HCT116 (cell line): ENCODE results near the gene THOC1. TPM values are rescaled to one million over a fixed set of nuclear protein-coding genes. Genes with fewer than 3 reads are reported as not detected.

Experiments
- ATAC-seq: fragments of 200-7000 bp; cut with Tn5 transposase; 2 replicates; pipeline ENCODE4 v1.9.1; 2020; ENCODE audit warnings: mild to moderate bottlenecking, moderate library complexity
- BruUV-seq: library from RNA; stranded (reverse); fragments of 400-500 nt; replicated peaks from 2 replicates; lab custom pipeline; 2021; lab: Mats Ljungman, UMichigan
- CTCF ChIA-PET: fragments of 300-600 bp; sonication (Branson Sonifier 250); formaldehyde crosslinking; loops from one replicate; lab custom pipeline; 2021; ENCODE audit warnings: antibody characterized with exemption; lab: Charles Lee
- POLR2A ChIA-PET: fragments of 300-600, 350-600 bp; sonication (Branson Sonifier 250); formaldehyde crosslinking; loops from one replicate; lab custom pipeline; 2021; ENCODE audit warnings: antibody characterized with exemption; lab: Charles Lee
- RAD21 ChIA-PET, 2 experiments: fragments of 300-600 bp; sonication (Branson Sonifier 250); formaldehyde crosslinking; loops; one replicate each; lab custom pipeline; 2023; ENCODE audit warnings: low total read pairs in 2 of 2; ENCODE audit not compliant: uncharacterized antibody in 2 of 2, unreplicated experiment in 2 of 2, low non-redundant PET in 1 of 2; lab: Charles Lee
- DNase-seq: peaks from one replicate; pipeline ENCODE4 v3.0.0-alpha.2; 2010; ENCODE audit warnings: low read depth, low spot score
- H2AFZ ChIP-seq: fragments of 200-600 bp; shearing (Covaris generic), sonication (generic); 2 replicates; pipeline ENCODE4 v1.6.1; 2017; ENCODE audit warnings: low read depth, mixed run types, mixed read lengths, antibody characterized with exemption, low read length; ENCODE audit not compliant: poor library complexity, severe bottlenecking
- H3K27ac ChIP-seq: 2 replicates; pipeline ENCODE4 v1.5.1; 2012; ENCODE audit warnings: low read depth, low read length
- H3K27me3 ChIP-seq: fragments of 200-600 bp; sonication (generic); 2 replicates; pipeline ENCODE4 v1.6.1; 2016; ENCODE audit warnings: mixed run types, low read length, mixed read lengths; ENCODE audit not compliant: insufficient read depth
- H3K36me3 ChIP-seq, 2 experiments: fragments of 200-500 bp in 1 of 2; fragments of 200-600 bp in 1 of 2; sonication (Bioruptor generic) in 1 of 2; sonication (generic) in 1 of 2; 2 replicates each; pipeline versions ENCODE4 v1.5.1 to v1.6.1; 2014 to 2016; ENCODE audit warnings: low read length in 2 of 2, inconsistent platforms in 1 of 2, mixed read lengths in 1 of 2, mixed run types in 1 of 2; ENCODE audit not compliant: insufficient read depth in 2 of 2, control insufficient read depth in 1 of 2
- H3K4me1 ChIP-seq, 2 experiments: fragments of 200-600 bp in 1 of 2; sonication (generic) in 1 of 2; 2 replicates each; pipeline versions ENCODE4 v1.5.1 to v1.6.1; 2012 to 2017; ENCODE audit warnings: low read length in 2 of 2, inconsistent platforms in 1 of 2, mild to moderate bottlenecking in 1 of 2, mixed read lengths in 1 of 2, mixed run types in 1 of 2, moderate library complexity in 1 of 2; ENCODE audit not compliant: insufficient read depth in 2 of 2, control insufficient read depth in 1 of 2
- H3K4me2 ChIP-seq: fragments of 200-600 bp; sonication (generic); 2 replicates; pipeline ENCODE4 v1.6.1; 2017; ENCODE audit warnings: mixed run types, low read length, mixed read lengths
- H3K4me3 ChIP-seq, 2 experiments: fragments of 200-600 bp in 1 of 2; sonication (generic) in 1 of 2; replicated peaks in 1 of 2; 2 replicates each; pipeline ENCODE4 v1.5.1; 2011 to 2016; ENCODE audit warnings: low read length in 2 of 2, control low read depth in 1 of 2, low read depth in 1 of 2, mild to moderate bottlenecking in 1 of 2, mixed read lengths in 1 of 2, mixed run types in 1 of 2
- H3K79me2 ChIP-seq: fragments of 200-600 bp; sonication (generic); 2 replicates; pipeline ENCODE4 v1.6.1; 2017; ENCODE audit warnings: mild to moderate bottlenecking, mixed run types, low read length, moderate library complexity, mixed read lengths; ENCODE audit not compliant: insufficient read depth
- H3K9ac ChIP-seq: fragments of 200-600 bp; sonication (generic); 2 replicates; pipeline ENCODE4 v1.6.1; 2016; ENCODE audit warnings: low read length, mixed read lengths
- H3K9me2 ChIP-seq: fragments of 200-600 bp; sonication (generic), shearing (Covaris generic); 2 replicates; pipeline ENCODE4 v1.6.1; 2017; ENCODE audit warnings: mixed run types, mild to moderate bottlenecking, moderate library complexity; ENCODE audit not compliant: insufficient read depth
- H3K9me3 ChIP-seq, 2 experiments: fragments of 200-500 bp in 1 of 2; fragments of 200-600 bp in 1 of 2; sonication (Bioruptor generic) in 1 of 2; sonication (generic) in 1 of 2; 2 replicates each; pipeline ENCODE4 v1.6.1; 2014 to 2017; ENCODE audit warnings: low read length in 2 of 2, mixed read lengths in 2 of 2, inconsistent platforms in 1 of 2, low read depth in 1 of 2, mild to moderate bottlenecking in 1 of 2, mixed run types in 1 of 2, moderate library complexity in 1 of 2; ENCODE audit not compliant: control insufficient read depth in 1 of 2, insufficient read depth in 1 of 2
- H4K20me1 ChIP-seq: fragments of 200-600 bp; sonication (generic), shearing (Covaris generic); 2 replicates; pipeline ENCODE4 v1.6.1; 2017; ENCODE audit warnings: mixed run types, mild to moderate bottlenecking, moderate library complexity; ENCODE audit not compliant: insufficient read depth
- CTCF ChIP-seq, 3 experiments: fragments of 200-600 bp in 1 of 3; sonication (generic) in 1 of 3; IDR thresholded peaks in 2 of 3; conservative IDR thresholded peaks in 1 of 3; 2 replicates each; pipeline ENCODE4 v1.5.1; 2012 to 2017; ENCODE audit warnings: low read depth in 2 of 3, low read length in 2 of 3, antibody characterized with exemption in 1 of 3, borderline replicate concordance in 1 of 3, control low read depth in 1 of 3, mild to moderate bottlenecking in 1 of 3, mixed read lengths in 1 of 3, mixed run types in 1 of 3, moderate library complexity in 1 of 3; ENCODE audit not compliant: insufficient read depth in 1 of 3
- EGR1 ChIP-seq: IDR thresholded peaks from 2 replicates; pipeline ENCODE4 v1.6.1; 2012; ENCODE audit warnings: low read depth
- POLR2A ChIP-seq: IDR thresholded peaks from 2 replicates; pipeline ENCODE4 v1.7.0; 2011; ENCODE audit warnings: borderline replicate concordance; ENCODE audit not compliant: insufficient read depth, insufficient read length; ENCODE audit errors: extremely low read depth
- REST ChIP-seq: IDR thresholded peaks from 2 replicates; pipeline ENCODE4 v1.6.1; 2012; ENCODE audit warnings: low read depth
- SP1 ChIP-seq: IDR thresholded peaks from 2 replicates; pipeline ENCODE4 v1.6.1; 2012; ENCODE audit warnings: low read depth
- SRF ChIP-seq: IDR thresholded peaks from 2 replicates; pipeline ENCODE4 v1.6.1; 2012; ENCODE audit warnings: low read depth
- ZFX ChIP-seq: fragments of 450-650 bp; IDR thresholded peaks from 2 replicates; pipeline ENCODE4 v1.6.1; 2017
- intact Hi-C: fragments of 100-400 bp; cut with micrococcal nuclease; formaldehyde crosslinking; loops from 2 replicates; pipeline ENCODE4 v1.10.0; 2022
- total RNA-seq: library from RNA; stranded (reverse); gene quantifications from one replicate; pipeline ENCODE4 v1.2.1, GENCODE V29; 2021; ENCODE audit not compliant: unreplicated experiment
- TF ChIP-seq, protein P1 (sequence below): IDR thresholded peaks from 2 replicates; pipeline ENCODE4 v1.6.1; 2011; ENCODE audit warnings: mild to moderate bottlenecking, low read length, moderate library complexity; ENCODE audit not compliant: insufficient replicate concordance; ENCODE audit errors: extremely low read depth

Gene THOC1
- total RNA-seq, 1 experiment from 2014 or later, result 26.0 TPM

DNA sequence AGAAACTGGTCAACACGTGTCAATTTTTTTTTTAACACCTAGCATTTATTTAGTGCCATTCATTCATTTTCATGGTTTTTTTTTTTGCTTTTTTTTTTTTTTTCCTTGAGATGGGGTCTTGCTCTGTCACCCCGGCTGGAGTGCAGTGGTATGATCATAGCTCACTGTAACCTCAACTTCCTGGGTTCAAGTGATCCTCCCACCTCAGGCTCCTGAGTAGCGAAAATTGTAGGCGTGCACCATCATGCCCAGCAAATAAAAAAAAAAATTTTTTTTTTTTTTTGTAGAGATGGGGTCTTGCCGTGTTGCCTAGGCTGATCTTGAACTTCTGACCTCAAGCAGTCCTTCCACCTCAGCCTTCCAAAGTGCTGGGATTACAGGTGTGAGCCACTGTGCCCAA, 88.3 kb downstream of the THOC1 start:
- Histone ChIP-seq H3K9ac (no peak overlapping the region), H3K27me3 (no peaks in the 10 kb centered on the region), H3K4me1 (no peaks in the 10 kb centered on the region), H3K9me3 (no peaks in the 10 kb centered on the region), H3K79me2 (peaks cover 84% of the 10 kb centered on the region), H3K36me3 (peaks cover 0 to 3% of the 10 kb centered on the region in 2 experiments; a peak in 3 of 4 replicates), H2AFZ (no peak overlapping the region), H3K4me2 (no peak overlapping the region), H3K4me3 (no peak overlapping the region), H4K20me1 (no peaks in the 10 kb centered on the region), H3K9me2 (no peaks in the 10 kb centered on the region), H3K27ac (no peak overlapping the region)
- no TSS peak for BruUV-seq
- DNase-seq (no peak), ATAC-seq (no peak)
- TF ChIP-seq EGR1 (no peak), ZFX (no peak), POLR2A (no peak), CTCF (IDR thresholded peaks at IDR 0.05 in 2 of 3, conservative IDR thresholded peaks at IDR 0.05 in 1 of 3; ENCODE audit: borderline replicate concordance in 1 of 3, insufficient read depth in 1 of 3, low read depth in 2 of 3, low read length in 2 of 3) (no peak), SP1 (no peak), REST (no peak), SRF (no peak)
- TF ChIP-seq, protein P1, sequence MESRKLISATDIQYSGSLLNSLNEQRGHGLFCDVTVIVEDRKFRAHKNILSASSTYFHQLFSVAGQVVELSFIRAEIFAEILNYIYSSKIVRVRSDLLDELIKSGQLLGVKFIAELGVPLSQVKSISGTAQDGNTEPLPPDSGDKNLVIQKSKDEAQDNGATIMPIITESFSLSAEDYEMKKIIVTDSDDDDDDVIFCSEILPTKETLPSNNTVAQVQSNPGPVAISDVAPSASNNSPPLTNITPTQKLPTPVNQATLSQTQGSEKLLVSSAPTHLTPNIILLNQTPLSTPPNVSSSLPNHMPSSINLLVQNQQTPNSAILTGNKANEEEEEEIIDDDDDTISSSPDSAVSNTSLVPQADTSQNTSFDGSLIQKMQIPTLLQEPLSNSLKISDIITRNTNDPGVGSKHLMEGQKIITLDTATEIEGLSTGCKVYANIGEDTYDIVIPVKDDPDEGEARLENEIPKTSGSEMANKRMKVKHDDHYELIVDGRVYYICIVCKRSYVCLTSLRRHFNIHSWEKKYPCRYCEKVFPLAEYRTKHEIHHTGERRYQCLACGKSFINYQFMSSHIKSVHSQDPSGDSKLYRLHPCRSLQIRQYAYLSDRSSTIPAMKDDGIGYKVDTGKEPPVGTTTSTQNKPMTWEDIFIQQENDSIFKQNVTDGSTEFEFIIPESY, result no peak
- ChIA-PET CTCF (no interaction called here), RAD21 (no interaction called here), POLR2A (interaction anchor here (0.6 kb wide), 1 partner anchor 21 kb away, joined by 3 read pairs; the partner anchor contains the start of gene USP14)
- intact Hi-C loops, result no loop called here
